ENCODE results near the gene HOXD10. TPM values are rescaled to one million over a fixed set of nuclear protein-coding genes. Genes with fewer than 3 reads are reported as not detected.

The HOXD10 gene
- total RNA-seq, 1 donor from 2014 or later = not detected

DNA sequence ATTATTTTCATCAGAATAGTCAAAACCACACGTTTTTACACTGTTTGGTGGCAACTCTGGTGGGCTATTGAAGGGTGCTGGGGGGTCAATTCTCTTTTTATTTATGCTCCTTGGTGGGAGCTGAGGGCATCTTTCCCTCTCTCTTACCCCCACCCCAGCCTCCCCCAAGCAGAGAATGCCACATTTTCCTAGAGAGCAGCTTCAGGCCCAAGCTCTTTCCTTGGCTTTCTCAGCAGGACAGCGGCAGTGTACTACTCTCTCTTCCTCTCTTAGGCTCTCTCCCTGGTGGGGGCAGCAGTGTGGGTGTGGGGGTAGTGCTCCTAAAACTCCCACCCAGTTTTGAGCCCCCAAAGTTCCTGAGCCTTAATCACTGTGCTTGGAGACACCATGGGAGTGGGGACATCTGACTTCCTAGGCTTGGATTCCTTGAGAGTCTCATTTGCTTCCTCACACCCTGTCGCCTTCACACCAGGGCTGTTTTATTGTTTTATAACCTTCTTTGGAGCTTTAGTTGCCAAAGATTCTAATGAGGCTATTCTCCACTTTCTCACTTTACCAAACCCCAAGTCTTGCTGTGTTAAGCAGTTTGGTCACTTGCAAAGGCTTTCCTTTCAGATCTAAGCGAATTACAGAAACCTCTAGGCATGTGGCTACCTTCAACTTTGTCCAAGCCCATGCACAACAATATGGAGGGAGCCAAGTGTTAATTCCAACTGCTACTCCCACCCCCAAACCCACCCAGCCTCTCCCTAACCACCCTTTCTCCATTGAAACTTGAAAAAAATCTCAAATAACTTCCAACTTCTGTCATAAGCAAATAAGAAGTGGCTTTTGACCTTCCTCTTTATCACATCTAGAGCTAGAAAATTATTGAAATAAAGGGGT is 28.7 kb downstream of the HOXD10 start:
- Histone ChIP-seq H3K27me3 (ENCODE audit: low read depth) (peaks cover 99% of the 10 kb centered on the region), H3K4me1 (peaks cover 7% of the 10 kb centered on the region), H3K9me3 (no peaks in the 10 kb centered on the region), H3K4me3 (no peak overlapping the region), H3K36me3 (no peaks in the 10 kb centered on the region), H3K27ac (no peak overlapping the region)
- intact Hi-C loops (cut with DNase I) = loop anchor here (10.0 kb wide), 1 partner anchor 309 kb away; no protein-coding TSS in a partner anchor
- DNase-seq (no peak), ATAC-seq (no peak)
- TF ChIP-seq, protein P1, sequence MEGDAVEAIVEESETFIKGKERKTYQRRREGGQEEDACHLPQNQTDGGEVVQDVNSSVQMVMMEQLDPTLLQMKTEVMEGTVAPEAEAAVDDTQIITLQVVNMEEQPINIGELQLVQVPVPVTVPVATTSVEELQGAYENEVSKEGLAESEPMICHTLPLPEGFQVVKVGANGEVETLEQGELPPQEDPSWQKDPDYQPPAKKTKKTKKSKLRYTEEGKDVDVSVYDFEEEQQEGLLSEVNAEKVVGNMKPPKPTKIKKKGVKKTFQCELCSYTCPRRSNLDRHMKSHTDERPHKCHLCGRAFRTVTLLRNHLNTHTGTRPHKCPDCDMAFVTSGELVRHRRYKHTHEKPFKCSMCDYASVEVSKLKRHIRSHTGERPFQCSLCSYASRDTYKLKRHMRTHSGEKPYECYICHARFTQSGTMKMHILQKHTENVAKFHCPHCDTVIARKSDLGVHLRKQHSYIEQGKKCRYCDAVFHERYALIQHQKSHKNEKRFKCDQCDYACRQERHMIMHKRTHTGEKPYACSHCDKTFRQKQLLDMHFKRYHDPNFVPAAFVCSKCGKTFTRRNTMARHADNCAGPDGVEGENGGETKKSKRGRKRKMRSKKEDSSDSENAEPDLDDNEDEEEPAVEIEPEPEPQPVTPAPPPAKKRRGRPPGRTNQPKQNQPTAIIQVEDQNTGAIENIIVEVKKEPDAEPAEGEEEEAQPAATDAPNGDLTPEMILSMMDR (IDR thresholded peaks at IDR 0.05) = no peak

DNA sequence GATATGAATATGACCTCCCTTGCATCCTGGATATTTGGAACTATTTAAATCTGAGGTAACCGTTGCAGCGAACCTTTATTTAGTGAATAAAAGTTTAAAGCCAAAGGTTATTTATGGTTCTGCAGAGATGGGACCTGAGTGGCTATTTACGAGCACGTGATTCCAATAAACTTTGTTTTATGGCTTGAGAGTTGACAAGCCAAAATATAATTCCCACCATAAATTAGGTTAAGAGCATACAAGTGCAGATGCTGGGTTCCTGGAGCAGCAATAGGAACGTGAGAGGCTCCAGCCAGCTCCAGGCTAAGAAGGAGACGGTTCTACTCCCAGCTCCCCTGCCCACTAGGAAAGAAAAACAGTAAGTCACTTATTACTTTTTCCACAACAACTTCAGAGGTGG is 29.5 kb downstream of the HOXD10 start:
- Histone ChIP-seq H3K27ac (no peak overlapping the region), H3K9me3 (no peaks in the 10 kb centered on the region), H3K36me3 (no peaks in the 10 kb centered on the region), H3K4me1 (no peaks in the 10 kb centered on the region), H3K4me3 (no peak overlapping the region), H3K27me3 (ENCODE audit: low read depth) (peaks cover 99% of the 10 kb centered on the region)
- ATAC-seq (no peak), DNase-seq (no peak)
- intact Hi-C loops (cut with DNase I) = loop anchor here (10.0 kb wide), 1 partner anchor 309 kb away; no protein-coding TSS in a partner anchor
- TF ChIP-seq, protein P1 (IDR thresholded peaks at IDR 0.05) = no peak

DNA sequence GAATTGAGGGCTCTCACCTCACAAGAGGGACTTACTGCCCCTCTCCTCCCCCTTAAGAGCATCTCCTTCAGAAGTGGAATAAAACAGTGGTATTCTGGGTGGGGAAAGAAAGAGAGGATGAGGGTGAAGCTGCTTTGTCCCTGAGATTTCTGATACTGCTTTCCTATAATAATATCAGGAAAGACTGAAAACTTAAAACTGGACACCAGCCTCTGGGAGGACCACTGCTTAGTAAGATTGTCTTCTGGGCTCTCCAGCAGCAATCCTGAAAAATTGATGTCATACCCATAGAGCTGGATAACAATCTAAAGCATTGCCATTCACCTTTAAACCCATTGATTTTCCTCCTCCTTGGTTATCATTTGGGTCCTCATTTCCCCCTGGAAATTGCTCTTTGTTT is 30.1 kb downstream of the HOXD10 start:
- H3K4me1 ChIP-seq = peaks cover 4% of the 10 kb centered on the region
- no peaks in the 10 kb centered on the region for H3K9me3 ChIP-seq
- DNase-seq (no peak), ATAC-seq (no peak)
- no peak overlapping the region for H3K4me3 ChIP-seq
- H3K36me3 ChIP-seq = no peaks in the 10 kb centered on the region
- no peak overlapping the region for H3K27ac ChIP-seq
- peaks cover 99% of the 10 kb centered on the region for H3K27me3 ChIP-seq (ENCODE audit: low read depth)
- TF ChIP-seq, protein P1 (IDR thresholded peaks at IDR 0.05) = no peak
- intact Hi-C loops (cut with DNase I) = loop anchor here (10.0 kb wide), 1 partner anchor 308 kb away; no protein-coding TSS in a partner anchor

DNA sequence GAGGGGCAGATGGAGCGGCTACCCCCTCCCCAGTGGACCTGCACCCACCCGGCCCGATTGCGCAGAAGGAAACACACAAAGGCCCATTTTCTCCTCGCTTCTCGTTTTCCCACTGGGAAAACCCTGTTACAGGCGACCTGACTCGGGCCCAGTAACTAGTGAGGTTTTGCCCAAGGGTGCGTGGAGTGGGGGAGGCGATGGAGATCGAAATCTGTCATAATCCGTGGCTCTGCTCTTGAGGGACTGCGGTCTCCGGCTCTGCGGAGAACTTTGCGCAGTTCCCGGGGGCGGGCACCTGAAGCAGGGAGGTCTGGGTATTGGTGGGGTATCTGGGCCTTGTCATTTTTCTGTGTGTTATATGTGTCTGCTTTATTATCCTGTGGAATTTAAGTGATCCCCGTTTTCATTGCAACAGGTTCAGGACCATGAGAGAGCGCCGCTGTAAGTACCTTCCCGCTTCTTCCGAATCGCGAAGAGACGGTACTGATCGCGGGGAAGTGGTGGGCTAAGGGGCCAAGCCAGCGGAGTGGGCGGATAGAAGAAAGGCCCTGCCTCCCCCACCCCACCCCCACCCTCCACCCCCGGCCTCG is 30.7 kb downstream of the HOXD10 start:
- Histone ChIP-seq H3K27me3 (ENCODE audit: low read depth) (peaks cover 99% of the 10 kb centered on the region), H3K4me3 (no peak overlapping the region), H3K27ac (no peak overlapping the region), H3K9me3 (no peaks in the 10 kb centered on the region), H3K4me1 (peaks cover 6% of the 10 kb centered on the region), H3K36me3 (no peaks in the 10 kb centered on the region)
- no peak for DNase-seq
- intact Hi-C loops (cut with DNase I) = loop anchor here (10.0 kb wide), 1 partner anchor 307 kb away; no protein-coding TSS in a partner anchor
- ATAC-seq = no peak
- TF ChIP-seq, protein P1 (IDR thresholded peaks at IDR 0.05) = no peak

DNA sequence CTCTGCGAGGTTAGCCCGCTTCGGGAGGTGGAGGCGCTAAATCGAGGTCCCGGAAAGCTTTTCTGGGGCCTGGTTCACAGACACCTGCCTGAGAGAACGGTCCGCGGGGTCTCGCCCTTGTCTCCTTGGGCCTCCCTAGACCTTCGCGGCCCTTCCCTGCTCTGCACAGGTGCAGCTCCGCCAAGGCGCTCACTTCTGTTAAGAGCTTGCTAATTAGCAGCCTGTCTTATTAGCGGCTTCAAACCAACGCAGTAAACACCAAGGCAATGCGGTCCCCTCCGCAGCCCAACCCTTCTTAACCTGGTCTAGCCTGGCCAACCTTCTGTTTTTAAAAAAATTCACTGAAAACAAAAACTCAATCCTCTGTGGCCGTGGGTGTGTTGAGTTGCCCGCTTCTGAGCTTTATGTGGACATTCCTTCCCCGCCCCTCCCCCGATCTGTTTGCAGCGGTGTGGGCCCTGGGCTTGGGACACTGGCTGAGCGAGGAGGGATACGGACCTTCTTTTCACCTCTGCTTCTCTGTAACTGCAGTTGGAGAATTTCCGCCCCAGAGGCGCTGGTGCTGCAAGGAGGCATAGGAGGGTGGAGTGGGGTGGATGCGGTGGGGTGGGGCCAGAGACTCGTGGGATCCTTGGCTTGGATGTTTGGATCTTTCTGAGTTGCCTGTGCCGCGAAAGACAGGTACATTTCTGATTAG is 31.4 kb downstream of the HOXD10 start:
- Histone ChIP-seq H3K27me3 (ENCODE audit: low read depth) (peaks cover 99% of the 10 kb centered on the region), H3K27ac (no peak overlapping the region), H3K9me3 (no peaks in the 10 kb centered on the region), H3K4me1 (peaks cover 10% of the 10 kb centered on the region), H3K36me3 (no peaks in the 10 kb centered on the region), H3K4me3 (no peak overlapping the region)
- DNase-seq = no peak
- TF ChIP-seq, protein P1 (IDR thresholded peaks at IDR 0.05) = no peak
- no peak for ATAC-seq
- intact Hi-C loops (cut with DNase I) = loop anchor here (10.0 kb wide), 1 partner anchor 307 kb away; no protein-coding TSS in a partner anchor

All from lower lobe of right lung (tissue), 2 donors.